Mucosa of rectum (tissue), 2 donors: Measurements from ENCODE around the gene BRMS1.

ENCODE experiments used
- H3K27ac ChIP-seq, 2 donors: one replicate each; pipeline ENCODE4 v1.7.0; 2013; ENCODE audit warnings: inconsistent platforms in 2 of 2, low read depth in 2 of 2, low read length in 2 of 2
- H3K27me3 ChIP-seq, 2 donors: one replicate each; pipeline ENCODE4 v1.7.0; 2013; ENCODE audit warnings: low read length in 2 of 2; ENCODE audit not compliant: control insufficient read depth in 2 of 2, insufficient read depth in 2 of 2
- H3K36me3 ChIP-seq, 2 donors: one replicate each; pipeline ENCODE4 v1.7.0; 2013; ENCODE audit warnings: low read length in 2 of 2; ENCODE audit not compliant: control insufficient read depth in 2 of 2, insufficient read depth in 2 of 2
- H3K4me1 ChIP-seq, 2 donors: one replicate each; pipeline ENCODE4 v1.7.0; 2013; ENCODE audit warnings: low read length in 2 of 2, mild to moderate bottlenecking in 1 of 2; ENCODE audit not compliant: control insufficient read depth in 2 of 2, insufficient read depth in 2 of 2
- H3K4me3 ChIP-seq, 2 donors: one replicate each; pipeline ENCODE4 v1.7.0; 2013; ENCODE audit warnings: low read length in 2 of 2
- H3K9ac ChIP-seq, 2 donors: one replicate each; pipeline ENCODE4 v1.7.0; 2013; ENCODE audit warnings: low read length in 2 of 2, low read depth in 1 of 2, mild to moderate bottlenecking in 1 of 2
- H3K9me3 ChIP-seq, 2 donors: one replicate each; pipeline ENCODE4 v1.7.0; 2013; ENCODE audit warnings: low read length in 2 of 2; ENCODE audit not compliant: control insufficient read depth in 2 of 2
- donor health status: healthy.
- donor health status: Normal muscosa, but diverticular disease.

Gene BRMS1

DNA sequence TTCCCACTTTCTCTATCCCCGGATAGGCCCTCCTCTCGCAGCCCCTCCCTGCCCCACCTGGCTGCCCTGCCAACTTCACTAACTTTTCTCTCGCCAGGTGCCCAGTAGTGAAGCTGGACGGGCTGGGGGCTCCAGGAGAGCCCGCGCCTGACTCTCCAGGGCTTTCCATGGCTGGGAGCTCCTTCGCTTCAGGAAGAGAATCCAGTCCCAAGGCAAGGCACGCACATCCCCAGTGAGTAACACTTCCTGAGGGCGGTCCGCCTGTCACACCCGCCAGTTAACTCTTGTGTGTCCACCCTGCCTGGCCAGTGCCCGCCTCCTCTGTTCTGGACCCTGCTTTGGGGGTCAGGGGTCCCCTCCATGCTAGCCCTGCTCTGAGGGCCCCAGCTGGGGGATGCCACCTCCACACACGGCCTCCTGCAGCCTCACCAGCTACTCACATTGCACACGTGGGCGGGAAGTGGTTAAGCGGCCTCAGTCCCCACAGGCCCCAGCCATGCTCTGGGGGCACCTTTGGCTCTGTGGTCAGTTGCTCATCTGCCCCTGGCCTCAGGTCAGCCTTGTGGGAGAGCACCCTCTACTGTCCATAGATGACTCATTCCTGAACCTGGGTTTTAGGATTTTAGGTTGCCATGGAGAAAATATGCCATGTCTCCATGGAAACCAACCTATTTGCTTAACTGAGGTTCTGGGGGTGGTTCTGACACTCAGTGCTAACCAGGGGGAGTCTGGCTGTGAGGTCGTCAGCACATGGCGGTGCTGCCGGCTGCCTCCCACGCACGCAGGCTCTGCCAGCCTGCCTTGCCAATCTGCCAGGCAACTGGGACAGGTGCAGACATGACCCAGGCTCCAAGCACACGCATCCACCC is 8.4 kb downstream of the BRMS1 start, which contains the start of gene RIN1:
Gene RIN1, minus strand, starts transcription at position 201 of the 869 bp plus-strand sequence. Its CDS starts 32 bp downstream, at position 169.
- Histone ChIP-seq H3K36me3 (peaks cover 20 to 43% of the 10 kb centered on the region in 2 donors), H3K27ac (peak within 1 kb of the TSS; percentile 61 to 80), H3K4me1 (peaks cover 14 to 16% of the 10 kb centered on the region in 2 donors), H3K9ac (peak within 1 kb of the TSS; percentile 70 to 77), H3K9me3 (no peaks in the 10 kb centered on the region), H3K27me3 (no peaks in the 10 kb centered on the region), H3K4me3 (peak within 1 kb of the TSS; percentile 72 to 74)

DNA sequence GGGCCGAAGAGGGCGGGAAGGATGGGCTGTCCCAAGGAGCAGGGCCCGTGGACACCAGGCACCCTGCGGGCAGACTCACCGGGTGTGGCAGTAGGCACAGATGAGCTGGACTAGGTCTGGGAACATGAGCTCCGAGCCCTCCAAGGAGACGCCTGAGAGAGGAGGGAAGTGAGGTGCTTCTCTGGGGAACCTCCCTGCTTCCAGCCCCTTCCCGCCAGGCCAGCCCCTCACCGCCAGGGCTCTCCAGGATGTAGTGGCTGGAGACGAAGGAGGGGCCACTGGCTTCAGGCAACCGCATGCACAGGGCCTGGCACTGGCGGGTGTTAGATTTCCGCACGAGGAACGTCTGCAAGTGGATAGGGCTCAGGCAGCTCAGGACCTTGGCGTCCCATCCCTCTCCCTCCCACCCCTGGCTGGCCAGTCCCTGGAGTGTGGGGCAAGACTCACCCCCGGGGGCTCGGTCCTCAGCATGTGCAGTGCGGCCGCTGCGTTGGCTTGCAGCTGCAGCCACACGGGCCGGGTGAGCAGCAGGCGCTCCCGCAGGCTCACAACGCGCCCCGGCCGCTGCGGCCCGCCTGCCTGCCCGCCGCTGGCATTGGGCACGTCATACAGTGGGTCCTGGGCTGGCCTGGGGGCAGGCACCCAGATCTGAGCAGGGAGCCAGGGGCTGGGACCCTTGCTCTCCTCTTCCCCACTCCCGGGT is 9.2 kb downstream of the BRMS1 start:
- no peaks in the 10 kb centered on the region for H3K9me3 ChIP-seq
- no peaks in the 10 kb centered on the region for H3K27me3 ChIP-seq
- peak overlapping the region; percentile 61 to 80 for H3K27ac ChIP-seq
- H3K36me3 ChIP-seq, result peaks cover 13 to 36% of the 10 kb centered on the region in 2 donors
- H3K4me1 ChIP-seq, result peaks cover 14 to 16% of the 10 kb centered on the region in 2 donors
- H3K4me3 ChIP-seq, result peak overlapping the region; percentile 72 to 74
- H3K9ac ChIP-seq, result peak overlapping the region; percentile 70 to 77

DNA sequence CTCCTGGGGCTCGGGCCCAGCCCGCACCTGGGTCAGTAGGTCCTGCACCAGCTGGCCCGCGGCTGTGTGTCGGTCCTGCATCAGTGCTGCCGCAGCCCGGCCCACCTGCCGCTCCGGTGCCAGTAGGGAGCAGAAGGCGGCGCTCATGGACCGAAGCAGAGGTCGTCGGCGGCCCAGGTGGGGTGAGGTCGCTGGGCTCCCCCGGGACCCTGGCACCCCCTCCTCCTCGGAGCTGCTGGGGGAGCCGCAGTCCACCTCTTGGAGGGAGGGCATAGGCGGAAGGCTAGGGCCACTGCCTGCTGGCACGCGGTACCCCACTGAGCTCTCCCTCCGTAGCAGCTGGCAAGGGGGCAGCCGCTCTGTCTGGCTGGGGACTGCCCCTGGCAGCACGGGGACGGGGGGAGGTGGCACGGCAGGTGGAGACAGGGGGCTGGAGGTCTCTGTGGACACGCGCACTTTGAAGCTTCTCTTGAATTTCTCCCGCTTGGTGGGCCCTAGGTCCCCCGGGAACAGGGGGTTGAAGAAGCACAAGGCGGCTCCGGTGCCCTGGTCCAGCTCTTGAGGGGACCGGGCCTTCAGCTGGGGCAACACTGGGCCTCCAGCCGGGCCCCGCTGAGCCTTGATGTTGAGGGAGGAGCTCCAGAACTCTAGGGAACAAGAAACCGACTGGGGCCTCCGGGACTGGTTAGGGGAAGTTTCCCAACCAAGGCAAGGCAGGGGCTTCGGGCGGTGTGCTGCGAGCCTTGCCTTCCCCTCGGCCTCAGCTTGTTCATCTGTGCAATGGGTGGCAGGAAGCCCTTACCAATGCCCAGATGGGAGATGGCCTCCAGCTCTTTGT is 10.1 kb downstream of the BRMS1 start:
- Histone ChIP-seq H3K27ac (no peak overlapping the region), H3K36me3 (peaks cover 5 to 27% of the 10 kb centered on the region in 2 donors), H3K9ac (peak overlapping the region; percentile 32 to 77), H3K27me3 (no peaks in the 10 kb centered on the region), H3K4me3 (peak overlapping the region; percentile 72 to 74), H3K4me1 (peaks cover 14 to 16% of the 10 kb centered on the region in 2 donors), H3K9me3 (no peaks in the 10 kb centered on the region)

DNA sequence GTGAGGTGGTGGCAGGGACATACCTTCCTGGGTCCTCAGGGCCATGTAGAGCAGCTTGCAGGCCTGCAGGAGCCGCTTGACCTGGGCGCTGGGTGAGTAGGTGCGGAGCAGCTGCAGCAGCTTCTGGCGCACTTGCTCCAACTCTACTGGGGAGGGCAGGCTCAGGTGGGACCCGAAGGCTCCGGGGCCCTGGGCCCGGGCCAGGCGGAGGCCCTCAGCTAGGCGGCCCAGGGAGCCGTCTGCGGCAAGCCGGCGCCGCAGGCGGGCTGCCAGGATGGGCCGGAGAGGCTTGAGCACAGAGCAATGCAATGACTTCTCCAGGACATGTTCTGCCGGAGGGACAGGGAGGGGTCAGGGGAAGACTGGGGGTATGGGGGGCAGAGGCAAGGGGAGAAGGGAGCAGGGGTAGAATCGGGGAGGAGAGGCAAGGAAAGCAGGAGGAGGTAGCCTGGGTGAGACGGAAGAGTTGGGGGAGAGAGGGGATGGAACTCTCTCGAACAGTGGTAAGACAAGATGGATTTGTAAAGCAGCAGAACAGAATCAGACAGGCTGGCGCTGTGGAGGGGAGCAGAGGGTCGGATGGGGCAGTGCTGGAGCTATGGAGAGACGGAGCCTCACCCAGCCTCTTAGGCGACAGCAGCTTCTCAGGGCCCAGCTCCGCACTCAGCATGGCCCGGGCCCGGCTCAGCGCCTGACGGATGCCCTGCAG is 10.9 kb downstream of the BRMS1 start:
- no peak overlapping the region for H3K9ac ChIP-seq
- H3K27ac ChIP-seq, result no peak overlapping the region
- H3K27me3 ChIP-seq, result no peaks in the 10 kb centered on the region
- no peaks in the 10 kb centered on the region for H3K9me3 ChIP-seq
- peaks cover 14 to 16% of the 10 kb centered on the region in 2 donors for H3K4me1 ChIP-seq
- peaks cover 4 to 19% of the 10 kb centered on the region in 2 donors for H3K36me3 ChIP-seq
- H3K4me3 ChIP-seq, result no peak overlapping the region

DNA sequence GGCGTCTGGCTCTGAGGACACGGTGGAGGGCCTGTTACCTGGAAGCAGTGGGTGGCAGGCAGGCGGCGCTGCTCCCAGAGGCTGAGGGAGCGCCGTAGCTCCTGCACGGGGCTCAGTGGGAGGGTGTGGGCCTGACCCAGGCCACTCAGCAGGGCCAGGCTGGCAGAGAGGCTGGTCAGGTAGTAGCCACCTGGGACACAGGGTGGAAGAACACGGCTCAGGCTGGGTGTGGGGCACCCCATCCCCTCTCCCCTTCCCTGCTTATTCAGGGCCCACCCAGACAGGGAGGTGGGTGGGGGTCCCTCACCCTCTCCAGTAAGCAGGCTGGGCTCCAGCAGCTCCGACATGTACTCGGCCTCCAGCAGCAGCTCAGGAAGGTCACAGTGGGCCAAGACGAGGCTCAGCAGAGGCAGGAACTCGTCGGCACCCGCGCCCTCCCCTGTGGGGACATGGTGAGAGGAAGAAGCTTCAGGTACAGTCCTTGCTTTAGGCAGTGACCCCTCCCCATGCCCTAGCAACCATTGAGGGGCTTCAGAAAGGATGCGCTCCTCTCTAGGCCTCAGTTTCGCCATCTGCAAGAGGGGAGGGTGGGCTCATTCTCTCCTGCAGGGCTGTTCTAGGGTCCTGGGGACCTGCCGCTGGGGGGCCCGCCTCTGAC is 11.6 kb downstream of the BRMS1 start:
- no peak overlapping the region for H3K27ac ChIP-seq
- no peaks in the 10 kb centered on the region for H3K27me3 ChIP-seq
- no peak overlapping the region for H3K4me3 ChIP-seq
- peaks cover 0 to 13% of the 10 kb centered on the region in 2 donors for H3K36me3 ChIP-seq
- H3K4me1 ChIP-seq, result peaks cover 18 to 20% of the 10 kb centered on the region in 2 donors
- H3K9me3 ChIP-seq, result no peaks in the 10 kb centered on the region
- no peak overlapping the region for H3K9ac ChIP-seq

DNA sequence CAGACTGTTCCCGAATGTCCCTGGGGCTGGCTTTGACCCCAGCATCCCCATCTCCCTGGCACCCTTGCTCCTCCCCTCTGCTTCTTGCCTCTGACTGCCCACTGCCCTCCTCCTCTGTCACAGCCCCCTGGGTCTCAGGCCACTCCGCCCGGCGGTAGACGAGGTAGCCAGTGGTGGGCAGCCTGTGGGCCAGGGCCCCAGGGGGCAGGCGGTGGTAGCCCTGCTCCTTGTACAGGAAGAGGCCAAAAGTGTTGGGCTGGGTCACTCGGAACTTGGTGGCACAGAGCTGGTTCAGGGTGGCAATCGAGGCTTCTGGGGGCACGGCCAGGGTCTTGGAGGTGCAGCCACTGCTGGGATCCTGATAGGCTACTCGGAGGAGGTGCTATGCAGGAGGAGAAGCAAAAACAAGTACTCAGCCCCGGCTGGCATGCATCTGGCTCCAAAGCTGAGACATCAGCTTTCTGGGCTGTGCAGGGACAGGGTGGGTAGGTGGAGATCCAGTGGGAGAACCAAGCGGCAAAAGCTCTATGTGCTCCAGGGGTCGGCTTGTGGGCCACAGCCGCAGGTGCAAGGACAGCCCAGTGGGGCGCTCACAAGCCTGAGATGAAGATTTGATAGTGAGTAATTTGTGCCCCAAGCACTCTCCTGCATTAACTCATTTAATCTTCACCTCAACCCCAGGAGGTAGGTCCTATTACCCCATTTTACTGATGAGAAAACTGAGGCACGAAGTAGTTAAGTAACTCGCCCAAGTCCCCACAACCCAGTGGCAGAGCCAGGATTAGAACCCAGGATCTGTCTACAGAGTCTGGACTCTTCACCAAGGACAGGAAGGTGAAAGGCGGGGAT is 12.3 kb downstream of the BRMS1 start:
- Histone ChIP-seq H3K9ac (no peak overlapping the region), H3K27me3 (no peaks in the 10 kb centered on the region), H3K36me3 (peaks cover 0 to 13% of the 10 kb centered on the region in 2 donors), H3K9me3 (no peaks in the 10 kb centered on the region), H3K27ac (no peak overlapping the region), H3K4me1 (peaks cover 26 to 28% of the 10 kb centered on the region in 2 donors), H3K4me3 (no peak overlapping the region)

DNA sequence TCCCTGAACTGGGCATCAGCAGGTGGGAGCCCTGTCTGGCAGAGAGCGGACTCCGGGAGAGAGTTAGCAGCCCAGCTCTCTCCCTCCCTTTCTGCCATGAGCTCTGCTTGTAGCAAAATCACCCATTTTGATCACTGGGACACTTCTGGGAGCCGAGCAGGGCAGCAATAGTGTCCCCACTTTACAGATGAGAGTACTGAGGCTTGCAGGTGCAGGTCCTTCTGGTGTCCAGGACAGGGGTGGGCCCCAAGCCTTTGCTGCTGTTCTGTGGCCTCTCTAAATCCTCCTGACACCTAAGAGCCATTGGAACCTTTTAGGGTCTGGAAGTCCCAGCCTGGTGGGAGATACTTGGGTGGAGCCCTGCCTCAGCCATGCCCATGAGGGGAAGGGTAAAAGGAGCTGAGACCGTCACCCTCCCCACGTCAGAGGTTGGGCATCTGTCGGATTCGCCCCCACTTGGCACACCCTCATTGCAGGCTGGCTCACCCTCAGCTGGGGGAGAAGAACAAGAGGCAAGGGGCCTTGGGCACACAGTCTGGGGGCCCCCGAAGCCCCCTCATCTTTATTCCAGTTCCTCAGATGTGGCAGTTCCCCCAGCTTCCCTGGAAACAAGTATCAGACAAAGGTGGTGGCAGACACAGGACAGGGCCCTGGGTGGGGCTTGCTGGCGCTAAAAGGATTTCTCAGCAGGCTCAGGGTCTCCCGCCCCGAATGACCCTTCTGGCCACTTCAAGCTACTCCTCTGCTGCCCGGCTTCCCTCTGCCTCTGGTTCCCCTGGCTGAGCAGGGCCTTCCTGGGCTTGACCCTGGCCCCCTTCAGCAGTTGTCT is 13.1 kb downstream of the BRMS1 start:
- Histone ChIP-seq H3K4me1 (peaks cover 27 to 30% of the 10 kb centered on the region in 2 donors), H3K27ac (no peak overlapping the region)

DNA sequence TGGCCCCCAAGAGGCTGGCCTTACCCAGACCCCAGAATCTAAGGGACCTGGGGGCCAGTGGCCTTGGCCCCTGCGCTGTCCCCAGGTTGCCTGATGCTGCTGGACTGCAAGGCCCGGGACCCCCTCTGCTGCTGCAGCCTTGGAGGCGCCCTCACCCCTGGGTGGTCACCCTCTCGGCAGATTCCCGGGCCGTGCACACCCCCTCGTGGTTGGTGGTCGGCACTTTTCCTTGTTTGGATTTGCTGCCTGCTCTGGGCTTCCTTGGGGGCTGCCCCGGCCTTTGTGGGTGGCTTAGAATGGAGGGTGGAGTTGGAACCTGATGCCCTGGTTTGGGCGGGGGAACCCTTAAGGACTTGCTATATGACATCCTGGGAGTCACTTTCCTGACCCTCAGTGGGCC is 14.0 kb downstream of the BRMS1 start:
- Histone ChIP-seq H3K27me3 (no peaks in the 10 kb centered on the region), H3K9ac (no peak overlapping the region), H3K4me1 (peaks cover 20 to 22% of the 10 kb centered on the region in 2 donors), H3K36me3 (peaks cover 0 to 10% of the 10 kb centered on the region in 2 donors), H3K4me3 (no peak overlapping the region), H3K9me3 (no peaks in the 10 kb centered on the region), H3K27ac (no peak overlapping the region)

More for the DNA sequence above, 13.1 kb downstream of the BRMS1 start:
- Histone ChIP-seq H3K27me3 (no peaks in the 10 kb centered on the region), H3K4me3 (no peak overlapping the region), H3K9me3 (no peaks in the 10 kb centered on the region), H3K36me3 (peaks cover 0 to 10% of the 10 kb centered on the region in 2 donors), H3K9ac (no peak overlapping the region)
